GM19238 (cell line): ENCODE measurements around the gene VPS37C.
"Not testable (repeated sequence)": the region's sequence is repeated elsewhere in the genome, so short reads cannot be mapped to it uniquely, and the experiment has no call there.

Experiments used
- DNase-seq: peaks from one replicate; pipeline ENCODE4 v3.0.0; 2011; ENCODE audit warnings: low spot score; ENCODE audit not compliant: insufficient read length

The VPS37C gene

GRCh38 chr11:61098261-61098660, 63.0 kb downstream of the VPS37C start:
- DNase-seq: not testable (repeated sequence)

DNA sequence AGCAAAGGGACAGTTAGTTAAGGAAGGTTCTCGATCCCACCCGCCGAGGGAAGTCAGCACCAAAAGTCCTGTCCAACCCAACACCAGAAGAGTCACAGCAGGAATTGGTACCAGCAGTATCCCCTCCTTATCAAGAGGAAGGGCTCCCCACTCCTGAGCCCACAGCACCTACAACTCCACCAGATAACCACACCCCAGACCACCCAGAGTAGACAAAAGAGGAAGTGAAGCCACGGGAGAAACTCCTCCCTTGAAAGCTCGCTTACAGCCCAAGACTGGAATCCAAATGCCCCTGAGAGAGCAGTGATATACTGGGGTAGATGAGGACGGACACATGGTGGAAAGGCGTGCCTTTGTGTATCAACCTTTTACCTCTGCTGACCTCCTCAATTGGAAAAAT, 66.2 kb downstream of the VPS37C start:
- no peak for DNase-seq

DNA sequence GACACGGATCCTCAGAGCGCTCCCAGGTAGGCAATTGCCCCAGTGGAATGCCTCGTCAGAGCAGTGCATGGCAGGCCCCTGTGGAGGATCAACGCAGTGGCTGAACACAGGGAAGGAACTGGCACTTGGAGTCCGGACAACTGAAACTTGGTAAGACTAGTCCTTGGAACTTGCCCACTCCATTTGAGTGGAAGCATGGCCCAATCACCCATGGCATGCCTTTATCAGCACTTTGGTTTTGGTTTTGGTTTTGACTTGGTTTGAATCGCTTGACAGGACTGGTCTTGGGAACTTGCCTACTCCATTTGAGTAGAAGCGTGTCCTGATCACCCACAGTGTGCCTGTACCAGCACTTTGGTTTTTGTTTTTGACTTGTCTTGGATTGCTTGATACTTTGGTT, 67.1 kb downstream of the VPS37C start:
- DNase-seq: not testable (repeated sequence)

- DNase-seq: no peak
Observed at GRCh38 chr11:61092908-61093763, 68.1 kb downstream of the VPS37C start.

GRCh38 chr11:61092280-61092766, 68.9 kb downstream of the VPS37C start:
- no peak for DNase-seq

GRCh38 chr11:61091373-61092279, 69.6 kb downstream of the VPS37C start:
- DNase-seq: no peak

DNA sequence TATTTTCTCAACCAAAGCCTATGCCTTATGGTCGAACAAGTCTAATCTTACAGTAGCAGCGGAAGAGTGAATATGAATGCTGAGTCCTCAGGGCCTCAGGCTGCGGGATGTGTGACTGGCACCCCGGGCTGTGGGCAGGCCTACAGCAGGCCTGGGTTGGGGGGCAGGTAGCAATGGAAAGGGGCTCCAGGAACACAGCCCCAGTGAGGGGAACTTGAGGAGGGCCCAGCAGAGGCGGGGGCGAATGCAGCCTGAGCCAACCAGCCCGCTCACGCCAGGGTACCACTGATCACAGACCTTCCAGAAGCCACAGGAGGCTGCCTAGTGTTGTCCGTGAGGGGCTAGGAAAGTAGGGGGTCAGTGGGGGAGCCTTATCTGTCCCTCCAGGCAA, 70.2 kb downstream of the VPS37C start:
- no peak for DNase-seq

- DNase-seq: no peak
Observed at GRCh38 chr11:61090521-61090920, 70.7 kb downstream of the VPS37C start.

- no peak for DNase-seq
Observed at GRCh38 chr11:61089806-61090491, 71.3 kb downstream of the VPS37C start.

DNA sequence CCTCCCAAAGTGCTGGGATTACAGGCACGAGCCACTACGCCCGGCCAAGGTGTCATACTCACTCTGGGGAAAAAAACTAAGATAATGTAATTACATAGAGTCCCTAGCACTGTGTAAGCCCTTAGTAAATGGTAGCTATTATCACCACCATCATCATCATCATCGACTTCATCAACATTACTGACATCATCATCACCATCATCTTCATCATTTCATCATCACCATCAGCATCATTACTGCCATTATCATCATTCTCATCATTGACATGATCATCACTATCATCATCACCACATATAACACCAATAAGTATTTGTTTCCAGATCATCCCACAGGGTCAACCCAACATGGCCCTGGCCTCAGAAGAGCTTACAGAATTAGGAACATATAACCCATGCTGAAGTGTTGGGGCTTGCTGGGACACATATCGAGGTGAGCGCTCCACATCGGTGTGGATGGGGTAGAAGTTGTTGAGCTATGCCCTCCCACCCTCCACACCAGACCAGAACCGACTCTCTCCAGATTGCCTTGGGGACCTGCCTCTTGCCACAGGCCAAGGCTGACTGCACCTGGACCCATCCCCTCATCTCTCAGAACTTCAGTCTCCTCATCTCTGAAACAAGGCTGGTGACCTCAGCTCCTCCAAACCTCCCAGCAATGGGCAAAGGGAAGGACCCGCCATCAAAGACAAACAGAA, 73.7 kb downstream of the VPS37C start:
- no peak for DNase-seq

GRCh38 chr11:61083601-61084147, 77.6 kb downstream of the VPS37C start:
- DNase-seq: no peak

- no peak for DNase-seq
Observed at GRCh38 chr11:61082931-61083531, 78.2 kb downstream of the VPS37C start.

DNA sequence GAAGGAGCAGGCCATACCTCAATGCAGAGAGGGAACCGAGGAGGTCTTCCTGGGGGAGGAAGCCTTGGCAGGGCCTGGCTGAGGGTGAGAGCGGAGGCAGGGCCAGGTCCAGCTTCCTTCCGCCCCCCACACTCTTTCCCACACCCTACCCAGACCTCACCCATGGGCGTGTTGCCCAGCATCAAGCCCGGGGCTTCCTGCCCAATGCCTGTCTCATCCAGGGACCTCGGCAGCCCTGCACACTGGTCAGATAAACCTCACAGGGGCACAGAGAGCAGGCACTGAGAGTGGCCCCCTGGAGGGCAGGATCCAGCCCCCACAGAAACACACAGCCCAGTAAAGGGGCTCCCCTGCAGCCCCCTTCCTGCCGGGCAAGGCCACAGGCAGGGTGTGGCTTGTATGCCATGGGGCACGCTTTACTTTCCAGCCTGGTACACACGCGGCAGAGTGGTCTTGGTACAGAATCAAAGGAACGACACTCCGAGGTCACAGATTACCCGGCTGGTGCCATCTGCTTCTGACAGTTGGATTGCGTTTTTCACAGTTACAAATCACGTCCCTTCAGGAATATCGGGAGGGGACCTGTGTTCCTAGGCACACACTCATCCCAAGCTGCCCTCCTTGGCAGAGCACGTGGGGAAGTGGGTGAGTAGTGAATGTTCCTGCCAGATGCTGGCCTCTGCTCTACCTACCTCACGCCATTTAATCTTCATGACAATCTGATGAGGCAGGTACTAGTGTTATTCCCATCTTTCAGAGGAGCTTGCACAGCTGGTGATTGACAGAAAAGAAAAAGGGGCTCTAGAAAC, 79.0 kb downstream of the VPS37C start:
- no peak for DNase-seq

DNA sequence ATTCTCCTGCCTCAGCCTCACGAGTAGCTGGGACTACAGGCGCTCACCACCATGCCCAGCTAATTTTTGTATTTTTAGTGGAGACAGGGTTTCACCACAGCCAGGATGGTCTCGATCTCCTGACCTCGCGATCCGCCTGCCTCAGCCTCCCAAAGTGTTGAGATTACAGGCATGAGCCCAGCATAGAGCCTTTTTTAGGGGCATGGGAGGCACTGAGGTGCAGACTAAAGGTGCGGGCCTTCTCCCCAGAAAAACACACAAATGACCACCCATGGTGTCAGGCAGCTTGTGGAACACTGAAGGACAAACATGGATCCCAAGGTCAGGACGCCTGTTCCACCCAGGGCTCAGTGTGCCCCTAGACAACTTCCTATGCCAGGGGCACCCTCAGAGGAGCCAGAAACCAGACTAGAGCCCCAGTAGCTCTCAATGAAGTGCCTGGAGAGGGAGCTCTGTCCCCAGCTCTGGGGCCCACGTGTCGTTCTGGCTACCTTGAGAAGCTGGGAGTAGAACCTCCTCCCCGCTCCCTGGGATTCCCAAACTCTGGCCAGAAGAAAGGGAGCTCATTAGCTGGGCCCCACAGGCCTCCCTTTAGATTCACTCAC, 80.1 kb downstream of the VPS37C start:
- DNase-seq: no peak

- no peak for DNase-seq
Observed at GRCh38 chr11:61080526-61080925, 80.7 kb downstream of the VPS37C start.
